Measurements from ENCODE around the gene SLC39A11.
"Not testable (repeated sequence)": the region's sequence is repeated elsewhere in the genome, so short reads cannot be mapped to it uniquely, and the experiment has no call there.

Gene SLC39A11

DNA sequence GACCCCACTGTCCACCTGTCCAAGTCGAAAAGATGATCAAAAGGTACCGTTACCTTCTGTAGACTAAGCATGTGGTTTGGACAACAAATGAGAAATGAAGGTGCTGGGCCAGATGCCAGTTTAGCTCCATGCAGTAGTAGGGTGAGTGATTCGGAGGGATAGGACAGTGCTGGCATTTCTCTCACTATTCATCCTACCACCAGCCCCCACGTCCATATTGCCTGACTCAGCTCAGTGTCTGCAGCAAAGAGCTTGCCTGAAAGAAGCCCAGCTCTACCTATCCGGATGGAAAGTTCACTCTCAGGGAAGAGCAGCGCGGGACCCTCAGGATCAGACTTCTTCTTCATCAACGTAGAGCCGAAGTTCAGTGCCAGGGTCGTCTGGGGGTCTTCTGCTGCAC is 145.0 kb downstream of the SLC39A11 start:
- no peak for DNase-seq (ENCODE audit: low spot score)

DNA sequence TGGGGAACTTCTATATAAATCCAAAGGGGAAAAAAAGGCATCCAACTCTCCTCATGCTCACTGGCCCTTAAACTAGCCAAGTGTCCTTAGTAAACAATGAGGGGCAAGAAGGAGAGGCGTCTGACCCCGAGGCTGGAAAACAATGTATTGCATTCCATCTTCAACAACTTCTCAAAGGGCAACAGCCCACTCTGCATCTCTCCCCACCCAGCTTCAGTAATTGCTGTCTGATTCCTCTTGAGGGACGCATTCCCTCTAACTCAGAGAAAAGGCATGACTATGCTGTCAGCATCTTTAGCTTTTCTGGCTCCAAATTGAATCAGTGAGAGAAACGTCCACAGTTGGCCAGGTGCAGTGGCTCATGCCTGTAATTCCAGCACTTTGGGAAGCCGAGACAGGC is 145.8 kb downstream of the SLC39A11 start:
- no peak for DNase-seq (ENCODE audit: low spot score)

DNA sequence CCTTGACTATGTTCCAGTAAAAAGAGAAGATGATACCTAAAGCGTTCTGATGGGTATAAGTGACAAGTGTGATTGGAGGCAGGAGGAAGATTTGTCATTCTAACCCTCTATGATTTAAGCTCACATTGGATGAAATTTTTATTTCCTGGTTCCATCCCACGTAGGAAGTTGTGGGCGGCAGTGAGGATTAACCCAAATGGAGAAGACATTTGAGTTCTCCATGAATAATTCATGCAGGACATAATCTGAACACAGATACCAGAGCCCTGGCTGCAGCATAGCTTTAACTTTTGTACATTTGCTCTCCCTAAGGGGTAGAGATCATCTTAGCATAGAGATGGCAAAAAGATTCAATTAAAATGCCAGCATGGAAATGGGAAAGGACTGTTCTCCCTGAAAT is 146.3 kb downstream of the SLC39A11 start:
- no peak for DNase-seq (ENCODE audit: low spot score)

DNA sequence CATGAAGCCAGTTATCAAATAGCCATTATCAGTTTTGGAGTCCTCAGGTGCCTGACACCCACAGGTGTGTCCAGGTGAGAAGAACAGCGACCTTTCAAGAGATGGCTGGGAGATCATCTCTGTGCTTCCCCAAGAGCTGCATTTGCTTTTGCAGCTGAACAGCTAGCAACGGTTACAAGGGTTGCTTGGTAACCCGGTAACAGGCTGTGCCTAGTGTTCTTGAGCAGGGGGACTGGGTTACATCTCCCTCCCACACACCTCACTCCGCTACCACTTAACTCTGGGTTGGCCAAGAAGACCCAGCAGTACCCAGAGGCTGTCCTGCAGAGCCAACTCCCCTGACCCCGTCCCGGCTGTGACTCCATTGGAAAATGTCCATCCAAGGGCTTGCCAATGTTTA is 147.0 kb downstream of the SLC39A11 start:
- no peak for DNase-seq (ENCODE audit: low spot score)

DNA sequence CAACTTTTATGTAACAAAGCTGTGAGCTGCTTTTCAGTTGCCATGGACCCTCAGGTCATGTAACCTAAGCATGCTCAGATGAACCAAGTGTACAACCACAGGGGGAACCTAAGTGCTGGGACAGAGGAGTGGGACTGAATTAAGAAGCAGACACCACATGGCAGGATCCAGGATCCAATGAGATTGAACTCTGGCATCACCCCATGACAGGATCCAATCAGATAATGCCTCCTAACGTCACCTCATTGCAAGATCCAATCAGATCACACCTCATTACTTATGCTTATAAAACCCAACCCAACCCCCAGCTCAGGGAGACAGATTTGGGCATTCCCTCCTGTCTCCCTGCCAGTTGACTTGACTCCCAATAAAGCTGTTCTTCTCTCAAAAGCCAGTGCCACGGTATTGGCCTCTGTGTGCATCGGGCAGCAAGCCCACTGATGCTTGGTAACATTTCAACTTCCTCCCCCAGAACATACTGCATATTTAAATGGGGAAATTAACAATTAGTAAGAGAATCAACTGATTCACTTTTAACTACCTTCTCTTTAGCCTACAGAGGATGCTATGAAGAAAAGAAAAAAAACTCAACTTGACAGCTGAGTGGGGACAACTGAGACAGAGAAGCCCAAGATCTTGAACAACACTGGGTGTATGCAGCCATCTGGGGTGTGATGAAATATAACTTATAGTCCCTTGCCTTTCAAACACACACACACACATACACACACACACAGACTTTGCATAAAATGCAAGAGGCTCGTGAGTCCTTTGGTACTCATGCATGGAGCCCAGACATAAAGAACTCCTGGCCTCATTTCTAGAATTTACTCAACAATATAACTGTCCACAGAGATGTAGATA is 148.4 kb downstream of the SLC39A11 start:
- no peak for DNase-seq (ENCODE audit: low spot score)

DNA sequence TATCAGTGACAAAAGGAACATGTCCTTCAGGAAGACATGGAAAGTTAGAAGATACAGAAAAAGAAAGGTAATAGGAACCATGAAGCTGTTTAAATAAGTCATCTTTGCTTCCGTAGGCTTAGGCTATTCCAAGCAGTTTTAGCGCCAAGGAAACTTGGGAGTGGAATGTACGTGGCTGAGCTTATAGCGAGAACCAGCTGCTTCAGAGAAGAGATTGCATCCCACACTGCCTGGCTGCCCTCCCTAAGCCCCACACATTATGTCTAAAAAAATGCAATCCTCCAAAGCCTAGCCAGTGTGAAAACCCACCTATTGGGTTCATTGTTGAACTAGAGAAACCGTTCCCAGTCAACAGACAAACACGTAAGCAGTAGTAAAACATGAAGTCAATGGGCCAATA is 149.9 kb downstream of the SLC39A11 start:
- no peak for DNase-seq (ENCODE audit: low spot score)

DNA sequence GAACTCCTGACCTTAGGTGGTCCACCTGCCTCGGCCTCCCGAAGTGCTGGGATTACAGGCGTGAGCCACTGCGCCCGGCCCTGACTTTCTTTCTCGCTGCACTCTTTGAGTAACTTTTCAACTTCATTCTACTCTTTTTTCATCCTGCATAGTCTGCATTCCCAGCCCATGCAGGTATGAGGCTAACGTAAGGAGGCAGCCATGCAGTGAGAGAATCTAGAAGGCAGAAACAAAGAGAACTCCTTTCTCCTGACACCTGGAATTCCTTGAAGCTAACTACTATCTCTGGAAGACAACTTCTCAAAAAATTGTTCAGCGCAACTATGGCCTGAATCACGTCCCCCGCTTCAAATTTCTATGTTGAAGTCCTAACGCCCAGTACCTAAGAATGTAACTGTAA is 152.0 kb downstream of the SLC39A11 start:
- DNase-seq (ENCODE audit: low spot score): no peak

DNA sequence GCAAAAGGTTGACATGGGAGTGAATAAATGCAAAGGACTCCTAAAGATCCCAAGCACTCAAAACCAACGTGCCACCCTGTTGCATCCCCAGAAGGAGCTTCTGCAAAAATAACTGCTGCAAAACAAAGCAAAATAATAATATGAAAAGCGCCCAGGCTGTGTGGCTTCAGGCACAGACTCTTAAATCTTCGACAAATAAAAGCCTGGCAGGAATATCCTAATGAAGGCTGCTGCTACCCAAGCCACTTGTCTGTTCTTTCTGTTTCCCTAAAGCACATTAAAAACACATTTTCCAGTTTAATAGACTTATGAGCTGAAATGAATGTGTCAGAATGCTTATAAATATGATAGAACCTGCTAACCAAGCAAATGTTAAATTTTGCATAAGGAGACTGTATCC is 154.0 kb downstream of the SLC39A11 start:
- DNase-seq (ENCODE audit: low spot score): no peak

DNA sequence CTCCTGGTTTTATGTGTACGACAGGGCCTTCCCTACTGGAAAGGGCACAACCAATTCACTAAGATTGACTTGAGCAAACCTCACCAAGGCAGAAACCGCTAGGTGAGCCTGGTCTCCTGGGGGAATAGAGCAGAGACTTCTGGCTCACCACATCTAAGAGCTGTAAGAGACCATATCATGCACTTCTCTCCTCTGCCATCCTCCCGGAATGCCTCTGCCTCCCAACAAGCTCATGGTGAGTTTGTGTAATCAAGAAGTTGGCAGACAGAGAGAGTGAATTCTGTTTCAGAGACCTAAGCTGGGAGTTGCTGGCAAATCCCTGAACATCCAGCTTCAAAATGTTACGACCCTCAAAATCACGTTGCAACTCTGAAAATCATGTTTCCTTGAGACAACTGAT is 154.8 kb downstream of the SLC39A11 start:
- DNase-seq (ENCODE audit: low spot score): no peak

DNA sequence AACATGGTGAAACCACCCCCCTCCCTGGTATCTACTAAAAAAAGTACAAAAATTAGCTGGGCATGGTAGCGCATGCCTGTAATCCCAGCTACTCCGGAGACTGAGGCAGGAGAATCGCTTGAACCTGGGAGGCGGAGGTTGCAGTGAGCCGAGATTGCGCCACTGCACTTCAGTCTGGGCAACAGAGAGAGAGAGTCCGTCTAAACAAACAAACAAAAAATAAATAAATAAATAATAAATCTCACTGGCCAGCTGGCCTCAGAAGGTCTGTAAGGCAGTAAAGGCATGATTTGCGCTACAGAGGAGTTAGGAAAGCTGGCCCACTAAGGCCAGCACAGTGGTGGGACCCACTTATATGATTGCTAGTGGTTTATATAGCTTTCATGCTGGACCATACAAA is 155.2 kb downstream of the SLC39A11 start:
- DNase-seq (ENCODE audit: low spot score): not testable (repeated sequence)

DNA sequence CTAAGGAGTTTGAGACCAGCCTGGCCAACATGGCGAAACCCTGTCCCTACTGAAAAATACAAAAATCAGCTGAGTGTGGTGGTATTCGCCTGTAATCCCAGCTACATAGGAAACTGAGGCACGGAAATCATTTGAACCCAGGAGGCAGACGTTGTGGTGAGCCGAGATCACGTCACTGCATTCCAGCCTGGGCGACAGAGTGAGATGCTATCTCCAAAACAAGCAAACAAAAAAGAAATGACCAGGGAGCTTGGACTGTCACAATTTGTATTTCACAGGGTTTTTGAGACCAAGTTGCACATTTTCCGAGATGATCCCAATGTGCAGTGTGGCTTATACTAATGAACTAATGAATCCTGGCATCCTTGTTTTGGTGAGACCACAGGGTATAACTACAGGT is 156.5 kb downstream of the SLC39A11 start:
- no peak for DNase-seq (ENCODE audit: low spot score)

DNA sequence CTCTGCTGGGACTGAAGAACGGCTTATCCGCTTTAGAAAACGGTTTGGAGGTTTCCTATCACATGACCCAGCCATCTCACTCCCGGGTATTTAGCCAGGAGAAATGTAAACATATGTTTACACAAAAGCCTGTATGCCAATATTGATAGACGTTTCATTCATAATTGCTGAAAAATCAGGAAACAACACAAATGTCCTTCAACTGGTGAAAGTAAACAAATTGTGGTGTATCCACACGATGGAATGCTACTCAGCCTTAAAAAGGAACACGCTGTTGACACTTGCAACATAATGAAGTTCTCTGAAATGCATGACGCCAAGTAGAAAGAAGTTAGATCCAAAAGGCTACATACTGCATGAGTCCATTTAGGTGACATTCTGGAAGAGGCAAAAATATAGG is 157.6 kb downstream of the SLC39A11 start:
- DNase-seq (ENCODE audit: low spot score): no peak

DNA sequence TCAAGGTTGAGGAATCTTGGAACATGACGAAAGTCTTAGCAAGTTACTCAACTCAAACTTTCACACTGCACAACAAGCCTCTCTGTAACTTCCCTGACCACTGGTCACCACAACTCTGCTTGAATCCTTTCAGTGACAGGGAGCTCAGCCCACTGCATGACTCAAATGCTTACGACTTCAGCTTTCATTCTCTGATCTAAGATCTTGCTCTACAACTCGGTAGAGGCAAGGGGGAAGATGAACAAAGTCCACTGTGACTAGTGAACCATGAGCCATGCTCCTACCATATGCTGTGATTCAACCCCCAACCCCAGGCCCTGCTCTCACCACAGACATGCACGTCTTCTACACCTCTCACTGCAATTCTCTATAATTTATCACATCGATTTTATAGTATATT is 160.9 kb downstream of the SLC39A11 start:
- DNase-seq (ENCODE audit: low spot score): no peak

DNA sequence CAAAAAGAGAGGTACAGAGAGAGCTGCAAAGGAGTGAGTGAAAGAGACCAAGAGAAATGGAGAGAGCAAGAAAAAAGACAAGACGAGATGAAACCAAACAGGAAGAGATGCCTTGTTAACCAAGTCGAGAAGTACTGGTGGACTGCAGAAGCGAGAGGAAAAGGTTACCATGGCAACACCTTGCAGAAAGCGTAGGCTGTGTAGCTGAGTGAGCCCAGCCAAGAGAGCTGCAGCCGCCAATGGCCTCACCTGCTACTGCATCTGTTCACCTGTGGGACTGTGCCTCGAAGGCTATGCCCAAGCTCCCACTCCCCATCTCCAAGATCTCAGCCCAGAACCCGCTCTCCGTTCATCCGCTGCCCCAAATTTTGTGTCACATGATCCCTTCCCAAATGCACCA is 161.3 kb downstream of the SLC39A11 start:
- no peak for DNase-seq (ENCODE audit: low spot score)

DNA sequence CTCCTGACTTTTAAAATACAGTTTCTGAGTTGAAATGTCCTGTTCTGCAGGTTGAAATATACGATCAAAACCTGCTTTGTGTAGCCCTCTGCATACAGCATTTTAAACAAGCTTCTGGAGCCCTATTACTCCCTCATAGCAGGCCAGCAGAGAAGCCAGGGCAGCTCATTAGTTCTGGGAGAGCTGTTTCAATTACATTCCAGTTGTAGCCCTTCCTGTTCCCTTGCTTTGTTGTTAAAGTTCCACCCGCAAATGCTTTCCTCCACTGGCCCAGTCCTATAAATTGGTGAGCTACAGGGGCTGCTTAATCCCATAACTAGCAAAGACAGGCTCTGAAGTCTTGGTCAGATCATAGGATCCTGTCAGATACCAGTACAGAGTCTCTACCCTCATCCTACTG is 162.5 kb downstream of the SLC39A11 start:
- no peak for DNase-seq (ENCODE audit: low spot score)

DNA sequence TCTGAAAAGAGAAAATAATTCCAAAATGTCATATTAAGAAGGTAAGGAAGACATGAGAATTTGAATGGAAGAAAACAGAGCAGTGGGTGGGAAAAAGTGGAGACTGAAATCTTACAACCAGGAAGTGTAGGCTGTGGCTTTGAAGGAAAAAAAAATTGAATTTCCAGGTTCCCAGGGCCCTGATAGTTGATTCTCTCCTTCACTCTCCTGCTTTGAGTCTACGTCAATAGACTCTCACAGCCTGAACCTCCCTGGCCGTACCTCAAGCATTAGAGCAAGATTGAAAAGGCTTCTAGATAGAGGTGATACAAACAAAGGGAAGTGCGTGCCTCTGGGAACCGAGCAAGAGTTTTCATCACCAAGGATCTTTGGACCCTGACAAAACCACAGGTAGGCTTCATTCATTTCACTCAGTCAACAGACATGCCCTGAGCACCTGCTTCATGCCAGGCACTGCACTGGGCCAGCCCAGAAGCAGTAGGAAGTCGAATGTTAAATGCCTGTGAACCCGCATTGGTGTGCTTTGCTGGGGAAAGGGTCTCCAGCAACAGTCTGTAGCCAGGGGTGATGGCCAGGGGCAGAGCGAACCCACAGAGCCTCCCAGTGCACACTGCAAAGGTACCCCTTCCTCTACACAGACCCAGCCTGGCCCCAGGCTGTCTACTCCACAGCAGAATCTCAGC is 163.9 kb downstream of the SLC39A11 start:
- no peak for DNase-seq (ENCODE audit: low spot score)

DNA sequence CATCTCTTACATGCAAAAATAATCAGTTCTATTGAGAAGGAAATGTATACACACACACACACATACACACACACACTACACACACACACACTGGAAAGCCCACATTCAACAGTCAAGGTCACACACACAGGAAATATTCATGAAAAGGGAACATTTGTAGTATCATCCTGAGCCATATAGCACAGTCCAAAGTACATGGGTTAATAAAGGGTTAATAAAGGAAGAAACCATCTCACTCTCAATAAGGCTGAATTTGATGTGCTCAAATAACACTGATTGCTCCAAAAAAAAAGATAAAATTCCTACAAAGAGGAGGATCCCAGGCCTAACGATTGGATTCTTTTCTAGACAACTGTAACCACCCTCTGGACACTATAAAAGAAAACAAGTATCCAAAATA is 164.7 kb downstream of the SLC39A11 start:
- no peak for DNase-seq (ENCODE audit: low spot score)

DNA sequence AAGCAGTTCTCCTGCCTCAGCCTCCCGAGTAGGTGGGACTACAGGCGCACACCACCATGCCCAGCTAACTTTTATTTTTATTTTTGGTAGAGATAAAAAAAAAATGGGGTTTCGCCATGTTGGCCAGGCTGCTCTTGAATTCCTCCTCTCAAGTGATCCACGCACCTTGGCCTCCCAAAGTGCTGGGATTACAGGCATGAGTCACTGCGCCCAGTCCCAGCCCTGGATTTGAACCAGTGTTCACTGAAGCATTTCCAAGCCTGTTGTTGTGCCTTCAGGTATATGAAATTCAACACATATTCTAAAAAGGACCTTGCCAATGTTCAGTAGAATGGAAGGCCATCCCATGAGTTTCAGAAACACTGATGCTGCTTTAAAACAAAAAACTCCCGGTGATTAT is 165.3 kb downstream of the SLC39A11 start:
- DNase-seq (ENCODE audit: low spot score): no peak

DNA sequence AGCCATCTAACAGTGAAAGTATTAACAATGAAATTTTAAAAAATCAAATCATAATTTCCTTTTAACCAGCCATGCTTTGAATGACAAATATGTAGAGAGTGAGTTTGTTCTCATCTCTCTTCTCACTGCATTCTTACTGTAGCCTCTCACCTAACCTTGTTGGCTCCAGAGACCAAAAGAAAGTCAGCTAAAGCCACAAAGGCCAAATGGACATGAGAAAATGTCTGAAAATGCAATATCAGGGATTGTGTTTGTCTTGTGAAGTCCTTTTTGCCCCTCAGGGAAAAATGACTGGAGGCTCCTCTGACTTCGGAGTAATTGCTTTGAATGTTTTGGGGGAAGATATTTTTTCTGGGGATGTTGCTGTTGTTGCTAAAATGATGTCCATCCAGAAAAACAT is 166.3 kb downstream of the SLC39A11 start:
- no peak for DNase-seq (ENCODE audit: low spot score)

DNA sequence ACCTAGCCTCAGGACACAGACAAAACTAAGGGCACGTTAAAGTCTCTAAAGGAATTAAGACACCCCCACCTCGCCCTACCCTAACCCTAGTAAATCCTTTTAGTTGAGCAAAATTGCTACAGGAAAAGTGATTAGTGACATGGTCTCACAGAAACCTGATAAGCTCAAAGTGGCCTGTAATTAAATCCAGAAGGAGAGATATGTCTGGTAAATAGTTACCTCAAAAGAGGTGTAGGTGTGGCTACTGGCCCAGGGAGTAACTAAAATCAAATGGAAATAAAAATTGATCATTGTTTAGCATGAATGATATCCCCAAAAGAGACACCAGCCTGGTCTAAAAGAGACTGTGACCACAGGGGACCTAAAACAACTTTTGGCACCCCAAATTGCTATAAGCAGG is 168.3 kb downstream of the SLC39A11 start:
- no peak for DNase-seq (ENCODE audit: low spot score)

DNA sequence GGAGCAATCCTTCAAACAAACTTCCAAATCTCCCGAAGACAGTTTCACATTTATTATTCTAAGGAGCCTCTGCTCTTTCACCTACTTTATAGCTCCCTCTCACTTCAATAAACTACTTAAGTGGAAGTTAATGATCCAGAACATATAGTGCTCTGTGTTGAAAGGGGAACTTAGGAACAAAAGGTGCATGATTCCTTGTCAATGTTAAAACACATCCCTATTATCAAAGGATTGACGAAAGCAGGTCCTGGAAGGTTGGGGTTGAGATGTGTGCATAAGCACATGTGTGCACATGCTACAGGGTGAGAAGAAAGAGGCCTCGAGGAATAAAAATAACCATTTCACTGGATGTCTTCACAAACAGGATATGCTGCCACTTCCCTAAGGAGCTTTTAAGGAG is 170.3 kb downstream of the SLC39A11 start:
- DNase-seq (ENCODE audit: low spot score): no peak

DNA sequence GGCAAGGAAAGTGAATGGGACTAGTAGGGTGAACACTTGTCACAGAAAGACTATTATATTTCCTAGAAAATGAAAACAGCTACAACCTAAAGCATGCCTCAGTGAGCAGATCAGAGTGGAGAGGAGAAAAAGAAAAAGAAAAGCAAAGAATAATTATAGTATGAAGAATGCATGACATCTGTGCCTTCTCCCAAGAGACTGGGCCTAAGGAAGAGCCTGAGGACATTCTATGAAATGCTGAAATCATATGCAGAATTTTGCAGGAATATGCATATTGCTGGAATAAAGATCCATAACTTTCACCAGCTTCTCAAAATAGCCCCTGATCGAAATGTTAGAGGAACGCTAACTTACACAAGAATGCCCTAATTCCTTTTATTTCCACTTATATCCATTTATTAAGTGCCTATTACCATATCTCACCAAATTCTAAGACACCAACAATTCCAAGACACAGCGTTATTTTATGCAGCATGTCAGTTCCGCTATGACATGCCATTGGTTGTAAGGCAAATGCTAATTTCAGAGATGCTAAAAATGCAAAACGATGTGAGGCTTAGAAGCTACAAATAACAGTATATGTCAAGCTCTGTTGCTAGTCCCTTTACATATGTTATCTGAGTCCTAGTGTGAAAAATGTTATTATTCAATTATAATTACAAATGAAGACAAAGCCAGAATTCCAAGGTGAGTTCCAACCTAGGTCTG is 171.0 kb downstream of the SLC39A11 start:
- DNase-seq (ENCODE audit: low spot score): no peak

DNA sequence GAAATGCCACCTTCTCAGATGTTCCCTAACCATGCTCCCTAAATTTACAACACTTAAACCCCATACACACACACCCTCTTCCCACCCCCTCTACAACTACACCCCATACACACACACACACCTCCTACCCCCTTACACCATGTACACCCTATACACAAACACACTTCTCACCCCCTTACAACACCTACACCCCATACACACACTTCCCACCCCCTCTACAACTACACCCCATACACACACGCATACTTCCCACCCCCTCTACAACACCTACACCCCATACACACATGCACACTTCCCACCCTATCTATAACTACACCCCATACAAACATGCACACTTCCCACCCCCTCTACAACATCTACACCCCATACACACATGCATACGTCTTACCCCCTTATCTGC is 172.0 kb downstream of the SLC39A11 start:
- DNase-seq (ENCODE audit: low spot score): no peak
